ENCODE results near the gene RTN4IP1. TPM values are rescaled to one million over a fixed set of nuclear protein-coding genes. Genes with fewer than 3 reads are reported as not detected.

RTN4IP1 gene
- total and polyA plus RNA-seq, 4 experiments from 2014 or later: 5.8 to 8.3 (median 7.4) TPM

Other genes starting within 250 kb of the RTN4IP1 start
- gene QRSL1, start 80 bp upstream of the RTN4IP1 start, total RNA-seq: 10 to 100 TPM; 12.3 to 13.4 TPM
- 10 to 100 TPM; 10.6 to 14.0 TPM for gene QRSL1, start 80 bp upstream of the RTN4IP1 start, polyA plus RNA-seq

All from CD4-positive, alpha-beta memory T cell (primary cell).